ENCODE data around the gene CCDC38. TPM values are rescaled to one million over a fixed set of nuclear protein-coding genes. Genes with fewer than 3 reads are reported as not detected.
"Not testable (repeated sequence)": the region's sequence is repeated elsewhere in the genome, so short reads cannot be mapped to it uniquely, and the experiment has no call there.

The CCDC38 gene
- total RNA-seq, 1 donor: not detected

- no peaks in the 10 kb centered on the region for H3K4me1 ChIP-seq (ENCODE audit: insufficient read depth, low read length)
- no peaks in the 10 kb centered on the region for H3K9me3 ChIP-seq (ENCODE audit: low read depth, low read length)
- H3K27me3 ChIP-seq (ENCODE audit: insufficient read depth, low read length): no peaks in the 10 kb centered on the region
- H3K4me3 ChIP-seq (ENCODE audit: low read length): no peak overlapping the region
Observed at GRCh38 chr12:95972832-95973456, 30.5 kb upstream of the CCDC38 start.

DNA sequence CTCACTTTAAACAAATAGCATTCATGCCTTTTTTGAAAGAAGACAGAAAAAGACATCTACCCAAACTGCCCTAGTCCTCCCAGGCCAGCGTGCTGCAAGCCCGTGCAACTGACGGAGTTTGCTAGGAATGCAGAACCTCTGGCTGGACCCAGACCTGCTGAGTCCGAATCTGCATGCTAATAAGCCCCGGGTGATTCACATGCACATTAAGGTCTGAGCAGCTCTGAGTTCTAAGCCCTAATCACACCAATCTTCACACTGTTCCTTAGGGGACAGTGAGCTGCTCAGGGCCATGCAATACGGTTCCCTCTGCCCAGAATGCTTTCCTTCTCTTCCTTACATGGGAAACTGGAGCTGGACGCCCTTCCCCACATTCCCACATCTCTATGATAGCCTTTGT is 28.5 kb upstream of the CCDC38 start:
- Histone ChIP-seq H3K9me3 (ENCODE audit: low read depth, low read length) (no peaks in the 10 kb centered on the region), H3K4me1 (ENCODE audit: insufficient read depth, low read length) (no peaks in the 10 kb centered on the region), H3K4me3 (ENCODE audit: low read length) (no peak overlapping the region), H3K27me3 (ENCODE audit: insufficient read depth, low read length) (no peaks in the 10 kb centered on the region)

- H3K4me1 ChIP-seq (ENCODE audit: insufficient read depth, low read length); H3K9me3 ChIP-seq (ENCODE audit: low read depth, low read length); H3K4me3 ChIP-seq (ENCODE audit: low read length): not testable (repeated sequence)
Observed at GRCh38 chr12:95969116-95969515, 26.7 kb upstream of the CCDC38 start.

GRCh38 chr12:95967301-95967700 is 24.9 kb upstream of the CCDC38 start:
- H3K9me3 ChIP-seq (ENCODE audit: low read depth, low read length): no peaks in the 10 kb centered on the region
- H3K4me3 ChIP-seq (ENCODE audit: low read length): no peak overlapping the region
- no peaks in the 10 kb centered on the region for H3K4me1 ChIP-seq (ENCODE audit: insufficient read depth, low read length)
- H3K27me3 ChIP-seq (ENCODE audit: insufficient read depth, low read length): no peaks in the 10 kb centered on the region

More at GRCh38 chr12:95969116-95969515, 26.7 kb upstream of the CCDC38 start:
- not testable (repeated sequence) for H3K27me3 ChIP-seq (ENCODE audit: insufficient read depth, low read length)

DNA sequence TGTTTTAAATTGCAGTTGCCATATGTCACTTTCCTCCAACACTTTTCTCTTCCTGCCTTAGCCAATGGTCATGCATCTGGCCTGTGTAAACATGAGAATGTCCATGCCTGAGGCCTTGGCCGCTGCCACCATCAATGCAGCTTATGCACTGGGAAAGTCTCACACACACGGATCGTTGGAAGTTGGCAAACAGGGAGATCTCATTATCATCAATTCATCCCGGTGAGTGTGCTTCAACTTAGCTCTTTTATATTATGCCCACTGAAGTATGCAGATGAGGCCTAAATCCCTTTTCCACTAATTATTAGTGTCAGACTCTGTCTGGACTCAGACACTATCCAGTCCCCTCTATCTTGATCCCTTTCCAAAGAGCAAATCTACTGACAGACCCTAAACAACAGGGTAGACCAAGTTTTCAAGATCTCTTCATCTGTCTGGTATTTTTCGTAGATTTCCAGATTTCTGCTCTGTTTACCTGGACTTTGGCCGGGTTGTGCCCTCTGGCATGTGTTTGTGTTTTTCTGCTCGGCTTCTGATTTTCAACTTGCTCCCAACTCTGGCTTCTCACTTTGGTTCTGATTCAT is 24.0 kb upstream of the CCDC38 start:
- H3K4me3 ChIP-seq (ENCODE audit: low read length): no peak overlapping the region
- H3K4me1 ChIP-seq (ENCODE audit: insufficient read depth, low read length): no peaks in the 10 kb centered on the region
- H3K9me3 ChIP-seq (ENCODE audit: low read depth, low read length): no peaks in the 10 kb centered on the region
- no peaks in the 10 kb centered on the region for H3K27me3 ChIP-seq (ENCODE audit: insufficient read depth, low read length)

GRCh38 chr12:95963096-95963495 is 20.7 kb upstream of the CCDC38 start:
- H3K4me1 ChIP-seq (ENCODE audit: insufficient read depth, low read length): no peaks in the 10 kb centered on the region
- H3K4me3 ChIP-seq (ENCODE audit: low read length): no peak overlapping the region
- H3K9me3 ChIP-seq (ENCODE audit: low read depth, low read length): no peaks in the 10 kb centered on the region
- no peaks in the 10 kb centered on the region for H3K27me3 ChIP-seq (ENCODE audit: insufficient read depth, low read length)

GRCh38 chr12:95962222-95962621 is 19.8 kb upstream of the CCDC38 start:
- H3K4me1 ChIP-seq (ENCODE audit: insufficient read depth, low read length): no peaks in the 10 kb centered on the region
- H3K9me3 ChIP-seq (ENCODE audit: low read depth, low read length): no peaks in the 10 kb centered on the region
- H3K4me3 ChIP-seq (ENCODE audit: low read length): no peak overlapping the region
- no peaks in the 10 kb centered on the region for H3K27me3 ChIP-seq (ENCODE audit: insufficient read depth, low read length)

- Histone ChIP-seq H3K27me3 (ENCODE audit: insufficient read depth, low read length) (no peaks in the 10 kb centered on the region), H3K4me1 (ENCODE audit: insufficient read depth, low read length) (no peaks in the 10 kb centered on the region), H3K9me3 (ENCODE audit: low read depth, low read length) (no peaks in the 10 kb centered on the region), H3K4me3 (ENCODE audit: low read length) (no peak overlapping the region)
Observed at GRCh38 chr12:95960241-95960640, 17.8 kb upstream of the CCDC38 start.

GRCh38 chr12:95959107-95959506 is 16.7 kb upstream of the CCDC38 start:
- no peaks in the 10 kb centered on the region for H3K27me3 ChIP-seq (ENCODE audit: insufficient read depth, low read length)
- no peaks in the 10 kb centered on the region for H3K9me3 ChIP-seq (ENCODE audit: low read depth, low read length)
- H3K4me1 ChIP-seq (ENCODE audit: insufficient read depth, low read length): no peaks in the 10 kb centered on the region
- no peak overlapping the region for H3K4me3 ChIP-seq (ENCODE audit: low read length)

DNA sequence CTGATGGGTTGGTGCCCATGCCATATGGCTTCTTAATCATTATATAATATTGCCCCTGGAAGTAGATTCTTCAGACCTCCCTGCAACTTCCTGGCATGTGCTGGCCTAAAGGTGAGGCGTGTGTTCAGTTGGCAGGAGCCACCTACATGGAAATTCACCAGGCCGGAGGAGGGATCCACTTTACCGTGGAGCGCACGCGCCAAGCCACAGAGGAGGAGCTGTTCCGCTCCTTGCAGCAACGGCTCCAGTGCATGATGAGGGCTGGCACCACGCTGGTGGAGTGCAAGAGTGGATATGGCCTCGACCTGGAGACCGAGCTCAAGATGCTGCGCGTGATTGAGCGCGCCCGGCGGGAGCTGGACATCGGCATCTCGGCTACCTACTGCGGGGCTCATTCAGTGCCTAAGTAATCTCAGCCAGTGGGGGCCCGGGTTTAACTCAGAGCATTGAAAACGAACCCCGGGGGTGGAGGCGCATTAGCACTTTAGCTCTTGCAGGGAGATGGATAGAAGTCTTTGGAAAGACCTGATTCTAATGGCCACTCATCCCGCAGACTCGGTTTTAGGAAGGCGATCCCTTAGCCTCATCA is 14.2 kb upstream of the CCDC38 start:
- Histone ChIP-seq H3K4me1 (ENCODE audit: insufficient read depth, low read length) (peaks cover 7% of the 10 kb centered on the region), H3K9me3 (ENCODE audit: low read depth, low read length) (no peaks in the 10 kb centered on the region), H3K4me3 (ENCODE audit: low read length) (no peak overlapping the region), H3K27me3 (ENCODE audit: insufficient read depth, low read length) (no peaks in the 10 kb centered on the region)

DNA sequence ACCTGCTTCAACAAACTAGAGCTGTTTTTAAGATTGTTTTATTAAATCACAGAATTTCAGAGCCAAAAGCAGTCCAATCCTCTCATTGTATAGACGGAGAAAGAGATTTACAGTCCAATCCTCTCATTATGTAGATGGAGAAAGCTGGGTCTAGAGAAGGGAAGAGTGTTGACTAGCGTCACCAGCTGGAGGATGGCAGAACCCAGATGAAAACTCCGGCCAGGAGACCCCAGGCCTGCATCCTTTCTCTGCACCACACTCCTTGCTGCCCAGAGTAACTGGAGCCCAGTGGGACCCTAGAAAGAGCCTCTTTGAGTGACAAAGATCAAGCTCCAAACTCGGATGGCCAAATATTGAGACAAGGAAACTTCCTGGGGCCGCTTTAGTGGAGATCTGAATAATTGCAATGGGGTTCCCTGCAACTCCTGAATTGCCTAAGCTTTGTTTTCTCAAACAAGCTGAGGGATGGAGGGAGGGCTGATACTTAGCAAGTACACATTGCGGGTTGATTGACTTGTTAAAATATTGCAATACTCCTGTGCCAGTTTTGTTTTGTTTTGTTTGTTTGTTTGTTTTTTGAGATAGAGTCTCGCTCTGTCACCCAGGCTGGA is 13.2 kb upstream of the CCDC38 start:
- no peaks in the 10 kb centered on the region for H3K27me3 ChIP-seq (ENCODE audit: insufficient read depth, low read length)
- no peak overlapping the region for H3K4me3 ChIP-seq (ENCODE audit: low read length)
- no peaks in the 10 kb centered on the region for H3K9me3 ChIP-seq (ENCODE audit: low read depth, low read length)
- peaks cover 8% of the 10 kb centered on the region for H3K4me1 ChIP-seq (ENCODE audit: insufficient read depth, low read length)

DNA sequence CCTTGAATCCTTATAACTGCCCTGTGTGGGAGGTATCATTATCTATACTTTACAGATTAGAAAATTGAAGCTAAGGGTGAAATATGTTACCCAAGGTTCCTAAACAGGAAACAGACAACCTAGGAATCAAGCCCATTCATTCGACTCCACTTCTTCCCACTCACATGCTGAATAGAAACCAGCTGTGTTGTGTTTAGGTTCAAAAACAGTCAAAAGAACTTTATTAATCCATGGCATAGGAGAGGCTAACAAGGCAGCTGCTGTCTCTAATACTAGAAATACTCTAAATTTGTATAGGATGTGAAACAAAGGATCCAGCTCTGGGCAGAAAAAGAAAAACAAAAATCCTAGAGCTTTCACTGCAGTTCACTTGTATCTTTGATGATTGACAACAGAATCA is 10.6 kb upstream of the CCDC38 start:
- Histone ChIP-seq H3K4me3 (ENCODE audit: low read length) (no peak overlapping the region), H3K4me1 (ENCODE audit: insufficient read depth, low read length) (peaks cover 8% of the 10 kb centered on the region), H3K27me3 (ENCODE audit: insufficient read depth, low read length) (no peaks in the 10 kb centered on the region), H3K9me3 (ENCODE audit: low read depth, low read length) (no peaks in the 10 kb centered on the region)

DNA sequence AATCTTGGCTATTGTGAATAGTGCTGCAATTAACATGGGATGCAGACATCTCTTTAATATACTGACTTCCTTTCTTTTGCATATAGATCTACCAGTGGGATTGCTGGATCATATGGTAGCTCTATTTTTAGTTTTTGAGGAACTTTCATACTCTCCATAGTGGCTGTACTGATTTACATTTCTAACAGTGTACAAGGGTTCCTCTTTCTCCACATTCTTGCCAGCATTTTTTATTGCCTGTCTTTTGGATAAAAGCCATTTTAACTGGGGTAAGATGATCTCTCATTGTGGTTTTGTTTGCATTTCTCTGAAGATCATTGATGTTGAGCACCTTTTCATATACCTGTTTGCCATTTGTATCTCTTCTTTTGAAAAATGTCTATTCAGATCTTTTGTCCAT is 9.1 kb upstream of the CCDC38 start:
- peaks cover 8% of the 10 kb centered on the region for H3K4me1 ChIP-seq (ENCODE audit: insufficient read depth, low read length)
- no peaks in the 10 kb centered on the region for H3K9me3 ChIP-seq (ENCODE audit: low read depth, low read length)
- no peak overlapping the region for H3K4me3 ChIP-seq (ENCODE audit: low read length)
- H3K27me3 ChIP-seq (ENCODE audit: insufficient read depth, low read length): no peaks in the 10 kb centered on the region

- Histone ChIP-seq H3K27me3 (ENCODE audit: insufficient read depth, low read length) (no peaks in the 10 kb centered on the region), H3K4me1 (ENCODE audit: insufficient read depth, low read length) (peaks cover 8% of the 10 kb centered on the region), H3K4me3 (ENCODE audit: low read length) (no peak overlapping the region), H3K9me3 (ENCODE audit: low read depth, low read length) (no peaks in the 10 kb centered on the region)
Observed at GRCh38 chr12:95949477-95950206, 7.2 kb upstream of the CCDC38 start.

GRCh38 chr12:95944108-95944704 is 1.8 kb upstream of the CCDC38 start:
- Histone ChIP-seq H3K9me3 (ENCODE audit: low read depth, low read length) (no peaks in the 10 kb centered on the region), H3K27me3 (ENCODE audit: insufficient read depth, low read length) (no peaks in the 10 kb centered on the region), H3K4me3 (ENCODE audit: low read length) (no peak overlapping the region), H3K4me1 (ENCODE audit: insufficient read depth, low read length) (peaks cover 13% of the 10 kb centered on the region)
